ENCODE results near the gene PPA2. TPM values are rescaled to one million over a fixed set of nuclear protein-coding genes. Genes with fewer than 3 reads are reported as not detected.
"Not testable (repeated sequence)": the region's sequence is repeated elsewhere in the genome, so short reads cannot be mapped to it uniquely, and the experiment has no call there.

The PPA2 gene
- total RNA-seq, 1 donor from 2014 or later: 54.3 TPM

- Mint-ChIP-seq H3K27me3 (no peaks in the 10 kb centered on the region), H3K4me1 (peaks cover 12% of the 10 kb centered on the region), H3K9me3 (no peaks in the 10 kb centered on the region), H3K4me3 (no peak overlapping the region), H3K36me3 (ENCODE audit: low read depth) (peaks cover 45% of the 10 kb centered on the region), H3K27ac (no peak overlapping the region)
- ChIA-PET POLR2A (no interaction called here), CTCF (no interaction called here)
- intact Hi-C loops (cut with micrococcal nuclease): no loop called here
- DNase-seq (no peak), ATAC-seq (ENCODE audit: low read depth) (no peak)
- TF ChIP-seq CTCF (IDR thresholded peaks at IDR 0.05): no peak
These were observed 12.1 kb downstream of the PPA2 start for GRCh38 chr4:105461621-105462382.

- no peak for ATAC-seq (ENCODE audit: low read depth)
- CTCF ChIA-PET: interaction anchor here (2.3 kb wide), 1 partner anchor 12 kb away, joined by 8 read pairs; the partner anchor contains the start of gene PPA2
These were observed 12.6 kb downstream of the PPA2 start for GRCh38 chr4:105461221-105461620.

GRCh38 chr4:105460306-105460705 is 13.6 kb downstream of the PPA2 start:
- ChIA-PET POLR2A (no interaction called here), CTCF (interaction anchor here (1.0 to 2.3 kb wide), 2 partner anchors 13 to 255 kb away, joined by 3 to 8 read pairs; partner anchors contain the start of gene PPA2)
- DNase-seq (no peak), ATAC-seq (ENCODE audit: low read depth) (no peak)
- intact Hi-C loops (cut with micrococcal nuclease): no loop called here
- TF ChIP-seq CTCF (IDR thresholded peaks at IDR 0.05): no peak
- Mint-ChIP-seq H3K9me3 (no peaks in the 10 kb centered on the region), H3K27me3 (no peaks in the 10 kb centered on the region), H3K4me3 (no peak overlapping the region), H3K27ac (no peak overlapping the region), H3K4me1 (peaks cover 12% of the 10 kb centered on the region), H3K36me3 (ENCODE audit: low read depth) (peaks cover 45% of the 10 kb centered on the region)

More at GRCh38 chr4:105461221-105461620, 12.6 kb downstream of the PPA2 start:
- POLR2A ChIA-PET: no interaction called here
- TF ChIP-seq CTCF (IDR thresholded peaks at IDR 0.05): no peak
- no peak for DNase-seq
- no peaks in the 10 kb centered on the region for H3K9me3 Mint-ChIP-seq
- peaks cover 46% of the 10 kb centered on the region for H3K36me3 Mint-ChIP-seq (ENCODE audit: low read depth)
- no peak overlapping the region for H3K27ac Mint-ChIP-seq
- intact Hi-C loops (cut with micrococcal nuclease): no loop called here
- peaks cover 12% of the 10 kb centered on the region for H3K4me1 Mint-ChIP-seq
- no peaks in the 10 kb centered on the region for H3K27me3 Mint-ChIP-seq
- H3K4me3 Mint-ChIP-seq: no peak overlapping the region

DNA sequence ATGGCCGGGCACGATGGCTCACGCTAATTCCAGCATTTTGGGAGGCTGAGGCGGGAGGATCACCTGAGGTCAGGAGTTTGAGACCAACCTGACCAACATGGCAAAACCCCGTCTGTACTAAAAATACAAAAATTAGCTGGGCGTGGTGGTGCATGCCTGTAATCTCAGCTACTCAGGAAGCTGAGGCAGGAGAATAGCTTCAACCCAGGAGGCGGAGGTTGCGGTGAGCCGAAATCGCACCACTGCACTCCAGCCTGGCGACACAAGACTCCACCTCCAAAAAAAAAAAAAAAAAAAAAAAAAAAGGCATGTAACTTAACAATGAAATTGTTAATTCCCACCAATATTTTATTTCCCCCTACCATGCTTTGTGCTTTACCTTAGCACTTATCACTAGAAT is 15.3 kb downstream of the PPA2 start:
- H3K4me3 Mint-ChIP-seq; intact Hi-C loops (cut with micrococcal nuclease); POLR2A ChIA-PET; H3K27ac Mint-ChIP-seq; DNase-seq; H3K27me3 Mint-ChIP-seq; H3K9me3 Mint-ChIP-seq; CTCF ChIA-PET; ATAC-seq (ENCODE audit: low read depth): not testable (repeated sequence)
- H3K36me3 Mint-ChIP-seq (ENCODE audit: low read depth): peaks cover 44% of the 10 kb centered on the region
- H3K4me1 Mint-ChIP-seq: peaks cover 16% of the 10 kb centered on the region

GRCh38 chr4:105458001-105458400 is 15.9 kb downstream of the PPA2 start:
- Mint-ChIP-seq H3K36me3 (ENCODE audit: low read depth) (peaks cover 44% of the 10 kb centered on the region), H3K4me1 (peaks cover 18% of the 10 kb centered on the region), H3K27me3 (no peaks in the 10 kb centered on the region), H3K27ac (no peak overlapping the region), H3K9me3 (no peaks in the 10 kb centered on the region), H3K4me3 (no peak overlapping the region)
- CTCF ChIA-PET: no interaction called here
- TF ChIP-seq CTCF (IDR thresholded peaks at IDR 0.05): no peak
- intact Hi-C loops (cut with micrococcal nuclease): no loop called here
- ATAC-seq (ENCODE audit: low read depth) (no peak), DNase-seq (no peak)
- POLR2A ChIA-PET: no interaction called here

All from activated B cell treated with CpG ODN at 0.5 μM for 24 hours (primary cell).